D721Med (cell line): ENCODE measurements around the gene RPS23.
"Not testable (repeated sequence)": the region's sequence is repeated elsewhere in the genome, so short reads cannot be mapped to it uniquely, and the experiment has no call there.

Experiments
- DNase-seq: peaks from one replicate; pipeline ENCODE4 v3.0.0; 2011; ENCODE audit warnings: low spot score; ENCODE audit not compliant: insufficient read length
- FAIRE-seq: peaks from 2 replicates; lab custom pipeline; 2011; peaks lifted over from hg19 to GRCh38; lab: Jason Lieb, UNC
- TF ChIP-seq, protein P1 (sequence below): IDR thresholded peaks from 2 replicates; pipeline ENCODE4 v1.5.1; 2012; ENCODE audit warnings: mild to moderate bottlenecking, control low read depth; ENCODE audit not compliant: insufficient read depth; ENCODE audit errors: missing control alignments

RPS23 gene

DNA sequence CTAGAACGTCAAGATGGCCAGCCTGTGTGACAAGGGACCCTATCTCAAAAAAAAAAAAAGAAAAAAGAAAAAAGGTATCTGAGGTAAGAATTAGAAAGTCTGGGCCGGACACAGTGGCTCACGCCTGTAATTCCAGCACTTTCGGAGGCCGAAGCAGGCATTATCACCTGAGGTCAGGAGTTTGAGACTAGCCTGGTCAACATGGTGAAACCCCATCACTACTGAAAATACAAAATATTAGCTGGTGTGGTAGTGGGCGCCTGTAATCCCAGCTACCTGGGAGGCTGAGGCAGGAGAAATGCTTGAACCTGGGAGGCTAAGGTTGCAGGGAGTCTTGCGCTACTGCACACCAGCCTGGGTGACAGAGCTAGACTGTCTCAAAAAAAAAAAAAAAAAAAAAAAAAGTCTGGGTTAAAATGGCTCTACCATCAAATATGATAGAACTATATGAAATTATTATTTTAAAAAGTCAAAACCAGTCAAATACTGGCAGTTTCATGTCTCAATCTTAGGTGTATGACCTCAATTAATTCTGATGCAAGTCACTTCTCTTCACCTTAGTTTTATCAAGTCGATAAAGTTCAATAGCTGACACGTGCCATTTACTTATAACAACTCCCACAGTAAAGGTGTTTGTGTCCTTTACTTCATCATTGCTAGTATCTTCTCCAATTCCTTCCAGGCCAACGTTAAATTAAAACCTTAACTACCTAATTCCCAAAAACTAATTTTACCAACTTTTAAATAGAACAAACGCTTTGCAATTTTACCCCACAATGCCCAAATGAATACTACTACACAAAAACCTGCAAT lies 1.1 kb downstream of the RPS23 start:
- DNase-seq (no peak), FAIRE-seq (no peak)
- TF ChIP-seq, protein P1, sequence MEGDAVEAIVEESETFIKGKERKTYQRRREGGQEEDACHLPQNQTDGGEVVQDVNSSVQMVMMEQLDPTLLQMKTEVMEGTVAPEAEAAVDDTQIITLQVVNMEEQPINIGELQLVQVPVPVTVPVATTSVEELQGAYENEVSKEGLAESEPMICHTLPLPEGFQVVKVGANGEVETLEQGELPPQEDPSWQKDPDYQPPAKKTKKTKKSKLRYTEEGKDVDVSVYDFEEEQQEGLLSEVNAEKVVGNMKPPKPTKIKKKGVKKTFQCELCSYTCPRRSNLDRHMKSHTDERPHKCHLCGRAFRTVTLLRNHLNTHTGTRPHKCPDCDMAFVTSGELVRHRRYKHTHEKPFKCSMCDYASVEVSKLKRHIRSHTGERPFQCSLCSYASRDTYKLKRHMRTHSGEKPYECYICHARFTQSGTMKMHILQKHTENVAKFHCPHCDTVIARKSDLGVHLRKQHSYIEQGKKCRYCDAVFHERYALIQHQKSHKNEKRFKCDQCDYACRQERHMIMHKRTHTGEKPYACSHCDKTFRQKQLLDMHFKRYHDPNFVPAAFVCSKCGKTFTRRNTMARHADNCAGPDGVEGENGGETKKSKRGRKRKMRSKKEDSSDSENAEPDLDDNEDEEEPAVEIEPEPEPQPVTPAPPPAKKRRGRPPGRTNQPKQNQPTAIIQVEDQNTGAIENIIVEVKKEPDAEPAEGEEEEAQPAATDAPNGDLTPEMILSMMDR: no peak

DNA sequence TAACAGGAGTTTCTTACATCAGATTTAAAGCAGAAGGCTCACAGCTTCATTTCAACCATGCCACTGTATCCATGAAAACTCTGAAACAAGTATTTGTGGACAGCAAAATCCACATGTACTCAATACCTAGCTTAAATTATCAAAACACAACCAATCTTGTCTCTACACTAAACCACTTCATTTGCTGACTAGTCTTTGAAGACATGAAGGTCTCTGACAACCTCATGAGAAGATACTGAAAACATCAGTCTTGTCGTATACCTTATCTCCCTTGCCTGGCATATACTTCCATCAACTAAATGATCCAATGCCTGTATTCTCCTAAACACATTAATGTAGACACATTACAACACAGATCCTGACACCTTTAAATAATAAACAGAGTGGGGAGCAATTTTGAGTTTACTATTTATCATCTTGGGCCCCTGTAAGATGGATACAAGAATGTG lies 2.9 kb downstream of the RPS23 start:
- TF ChIP-seq, protein P1: no peak
- no peak for FAIRE-seq
- DNase-seq: no peak

DNA sequence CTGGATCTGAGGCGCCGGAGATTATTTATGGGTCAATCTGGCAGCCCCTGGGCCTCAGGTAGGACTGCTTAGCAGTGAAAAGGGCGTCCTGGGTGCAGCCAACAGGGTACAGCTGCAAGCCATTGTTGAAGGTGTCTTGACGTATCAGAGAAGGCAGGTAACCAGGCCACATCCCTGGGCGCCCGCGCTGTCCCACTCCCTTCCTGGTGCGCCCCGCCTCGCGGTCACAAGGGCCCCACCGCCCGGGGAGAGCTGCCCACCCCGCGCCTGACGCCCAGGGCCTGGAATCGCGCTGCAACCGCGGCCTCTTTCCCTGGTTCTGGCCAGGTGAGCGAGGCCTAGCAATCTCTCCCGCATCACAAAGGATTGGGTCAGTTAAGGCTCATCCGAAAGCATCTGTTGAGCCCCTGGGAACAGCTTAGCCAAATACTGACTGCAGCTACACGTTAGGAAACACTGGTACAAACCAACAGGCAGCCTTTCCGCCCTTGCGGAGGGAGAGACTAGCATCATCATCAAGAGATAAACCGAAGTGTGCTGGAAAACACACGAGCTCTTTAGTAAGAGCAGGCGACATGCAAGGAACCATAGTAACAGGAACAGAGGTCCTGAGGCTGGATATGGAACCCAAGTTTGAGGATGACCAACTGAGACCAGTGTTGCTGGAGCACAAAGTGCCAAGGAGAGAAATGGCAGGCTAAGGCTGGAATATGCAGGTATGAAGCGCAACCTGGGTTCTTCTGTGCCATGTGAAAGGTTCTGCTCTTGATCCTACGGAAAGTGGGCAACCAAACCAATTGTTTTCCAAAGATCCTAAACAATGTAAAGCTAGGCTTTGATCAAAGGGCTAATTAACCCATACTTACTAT lies 3.6 kb downstream of the RPS23 start:
- TF ChIP-seq, protein P1: no peak
- DNase-seq (no peak), FAIRE-seq (no peak)

DNA sequence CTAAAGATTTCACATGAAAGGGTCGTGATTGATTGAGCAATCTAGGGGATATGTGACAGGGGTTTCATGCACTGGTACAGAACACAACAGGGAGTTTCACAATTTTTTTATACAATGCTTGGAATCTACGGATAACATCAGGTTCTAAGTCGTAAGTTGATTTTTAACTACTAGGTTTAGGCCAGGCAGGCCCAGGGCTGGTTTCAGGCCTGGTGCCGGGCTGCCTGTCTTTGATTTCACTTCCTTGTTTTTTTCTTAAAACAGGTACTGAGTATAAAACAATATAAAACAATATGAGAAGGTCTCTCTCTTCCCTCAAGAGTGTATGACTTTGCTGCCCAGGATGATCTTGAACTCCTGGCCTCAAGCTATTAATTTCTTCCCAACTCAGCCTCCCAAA lies 4.7 kb downstream of the RPS23 start:
- DNase-seq, FAIRE-seq: not testable (repeated sequence)

DNA sequence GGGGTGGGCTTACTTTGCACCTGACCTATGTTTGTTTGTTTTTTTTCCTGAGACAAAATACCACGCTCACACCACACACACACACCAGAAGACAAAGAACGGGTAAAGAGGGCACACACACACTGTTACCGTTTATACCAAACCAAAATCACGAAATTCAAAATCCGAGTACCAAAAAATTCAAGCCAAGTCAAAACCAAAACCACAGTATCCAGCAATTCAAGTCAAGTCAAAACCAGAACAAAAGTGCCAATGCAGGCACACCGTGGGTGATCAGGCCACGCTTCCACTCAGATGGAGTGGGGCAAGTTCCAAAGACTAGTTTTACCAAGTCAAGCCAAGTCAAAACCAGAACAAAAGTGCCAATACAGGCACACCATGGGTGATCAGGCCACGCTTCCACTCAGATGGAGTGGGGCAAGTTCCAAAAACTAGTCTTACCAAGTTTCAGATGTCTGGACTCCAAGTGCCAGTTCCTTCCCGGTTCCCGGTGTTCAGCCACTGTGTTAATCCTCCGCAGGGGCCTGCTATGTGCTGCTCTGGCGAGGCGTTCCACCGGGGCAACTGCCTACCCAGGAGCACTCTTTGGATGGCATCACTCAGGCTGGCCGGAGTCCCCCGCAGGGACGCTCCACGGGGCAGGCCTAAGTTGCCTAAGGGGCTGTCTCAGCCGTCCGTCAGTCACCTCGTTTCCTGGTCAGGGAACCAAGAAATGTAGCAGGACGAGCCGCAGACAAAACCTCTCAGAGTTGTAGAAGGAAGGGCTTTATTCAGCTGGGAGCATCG lies 5.4 kb downstream of the RPS23 start:
- not testable (repeated sequence) for DNase-seq, FAIRE-seq

DNA sequence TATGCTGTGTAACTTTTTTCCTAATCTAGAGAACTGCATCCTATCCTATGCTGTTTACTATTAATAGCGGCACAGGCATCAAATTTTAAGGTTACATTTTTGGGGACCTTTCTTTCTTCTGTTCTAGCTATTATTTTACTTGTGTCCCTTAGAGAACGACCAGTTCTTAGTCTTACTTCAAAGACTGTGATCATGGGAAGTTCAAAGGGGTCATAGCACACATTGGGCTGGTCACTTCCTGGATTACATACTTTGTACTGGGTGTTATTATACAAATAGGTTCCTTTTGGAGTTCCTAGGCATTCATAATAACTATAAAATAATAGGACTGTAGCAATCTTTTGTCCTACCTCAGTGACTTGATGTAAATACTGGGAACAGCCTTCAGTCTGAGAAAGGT lies 8.8 kb downstream of the RPS23 start:
- DNase-seq, FAIRE-seq: not testable (repeated sequence)

DNA sequence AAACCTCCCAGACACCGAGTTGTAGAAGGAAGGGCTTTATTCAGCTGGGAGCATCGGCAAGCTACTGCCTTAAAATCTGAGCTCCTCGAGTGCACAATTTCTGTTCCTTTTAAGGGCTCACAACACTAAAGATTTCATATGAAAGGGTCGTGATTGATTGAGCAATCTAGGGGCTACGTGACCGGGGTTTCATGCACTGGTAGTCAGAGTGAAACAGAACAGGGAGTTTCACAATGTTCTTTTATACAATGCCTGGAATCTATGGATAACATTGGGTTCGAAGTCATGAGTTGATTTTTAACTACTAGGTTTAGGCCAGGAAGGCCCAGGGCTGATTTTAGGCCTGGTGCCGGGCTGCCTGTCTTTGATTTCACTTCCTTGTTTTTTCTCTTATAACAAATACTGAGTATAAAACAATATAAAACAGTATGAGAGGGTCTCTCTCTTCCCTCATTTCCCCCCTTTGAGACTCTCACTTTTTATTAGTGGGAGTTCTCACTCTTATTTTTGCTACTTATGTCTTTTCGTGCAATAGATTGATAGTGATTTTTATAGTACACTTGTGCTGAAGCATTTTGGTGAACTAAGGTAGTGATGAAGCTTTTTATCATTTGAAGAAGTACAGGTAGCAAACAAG lies 10.7 kb downstream of the RPS23 start:
- DNase-seq: not testable (repeated sequence)

DNA sequence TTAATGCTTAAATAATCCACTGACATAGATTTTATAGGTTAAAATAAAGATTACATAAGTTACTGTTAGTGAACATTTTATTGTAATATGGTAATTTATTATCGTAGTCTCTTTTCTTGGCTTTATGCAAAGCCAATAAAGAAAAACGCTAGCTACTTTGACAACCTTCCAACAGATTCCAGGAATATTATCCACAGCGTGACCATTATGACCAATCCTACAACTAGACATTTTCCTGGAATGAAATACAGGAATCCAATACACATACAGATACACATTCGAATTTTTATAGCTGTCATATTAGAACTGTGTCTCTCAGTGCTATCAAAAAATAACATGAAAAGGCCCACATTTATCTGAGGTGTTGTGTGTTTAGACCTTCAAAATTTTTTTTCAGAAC lies 13.1 kb downstream of the RPS23 start:
- TF ChIP-seq, protein P1: no peak
- FAIRE-seq (no peak), DNase-seq (no peak)

More for the DNA sequence above, 10.7 kb downstream of the RPS23 start:
- FAIRE-seq: not testable (repeated sequence)
